Nephron (organoid): Measurements from ENCODE around the gene LIN28A.

ENCODE experiments used
- H3K27ac Mint-ChIP-seq, 3 experiments: 2 replicates each; pipeline ENCODE4 v1.8.0; 2020; ENCODE audit warnings: mixed read lengths in 3 of 3, mild to moderate bottlenecking in 2 of 3, moderate library complexity in 1 of 3
- H3K27me3 Mint-ChIP-seq: 2 replicates; pipeline ENCODE4 v1.8.0; 2021; ENCODE audit warnings: low read depth, mild to moderate bottlenecking, moderate library complexity, mixed read lengths
- H3K36me3 Mint-ChIP-seq: 2 replicates; pipeline ENCODE4 v1.8.0; 2020; ENCODE audit warnings: low read depth, mixed read lengths
- H3K4me1 Mint-ChIP-seq: 2 replicates; pipeline ENCODE4 v1.8.0; 2020; ENCODE audit warnings: mixed read lengths
- H3K4me3 Mint-ChIP-seq, 3 experiments: 2 replicates each; pipeline ENCODE4 v1.8.0; 2020; ENCODE audit warnings: mild to moderate bottlenecking in 3 of 3, mixed read lengths in 3 of 3, moderate library complexity in 2 of 3
- H3K9me3 Mint-ChIP-seq: 2 replicates; pipeline ENCODE4 v1.8.0; 2020; ENCODE audit warnings: mixed read lengths
- CTCF ChIP-seq, 3 experiments: fragments of 200-600 bp; sonication (generic); IDR thresholded peaks; one replicate each; pipeline ENCODE4 v1.5.0; 2021; ENCODE audit warnings: antibody characterized with exemption in 3 of 3; ENCODE audit not compliant: unreplicated experiment in 3 of 3

Gene LIN28A

GRCh38 chr1:26431979-26432695, 21.5 kb downstream of the LIN28A start, which contains the start of gene DHDDS:
Gene DHDDS, plus strand, starts transcription at chr1:26432321. Its CDS starts 625 bp downstream, at chr1:26432946.
- peaks cover 8% of the 10 kb centered on the region for H3K36me3 Mint-ChIP-seq
- H3K27me3 Mint-ChIP-seq, result peaks cover 4% of the 10 kb centered on the region
- no peaks in the 10 kb centered on the region for H3K9me3 Mint-ChIP-seq
- no peak for TF ChIP-seq CTCF (IDR thresholded peaks at IDR 0.05; ENCODE audit: unreplicated experiment in 3 of 3)
- H3K27ac Mint-ChIP-seq, result peak within 1 kb of the TSS; percentile 59 to 95 (median 94)
- peak within 1 kb of the TSS; percentile 96 to 97 (median 97) for H3K4me3 Mint-ChIP-seq
- H3K4me1 Mint-ChIP-seq, result peaks cover 8% of the 10 kb centered on the region

GRCh38 chr1:26432793-26433192, 22.2 kb downstream of the LIN28A start:
- Mint-ChIP-seq H3K27me3 (peaks cover 4% of the 10 kb centered on the region), H3K36me3 (peaks cover 8% of the 10 kb centered on the region), H3K27ac (peak overlapping the region; percentile 59 to 95 (median 94)), H3K4me1 (peaks cover 8% of the 10 kb centered on the region), H3K9me3 (no peaks in the 10 kb centered on the region), H3K4me3 (peak overlapping the region; percentile 96 to 97 (median 97))
- TF ChIP-seq CTCF (IDR thresholded peaks at IDR 0.05; ENCODE audit: unreplicated experiment in 3 of 3), result no peak

- Mint-ChIP-seq H3K4me1 (peaks cover 8% of the 10 kb centered on the region), H3K4me3 (peak overlapping the region in 2 of 3 experiments; percentile 0 to 39), H3K36me3 (peaks cover 17% of the 10 kb centered on the region), H3K9me3 (no peaks in the 10 kb centered on the region), H3K27ac (no peak overlapping the region), H3K27me3 (peaks cover 4% of the 10 kb centered on the region)
- no peak for TF ChIP-seq CTCF (IDR thresholded peaks at IDR 0.05; ENCODE audit: unreplicated experiment in 3 of 3)
Observed at GRCh38 chr1:26434161-26434752, 23.6 kb downstream of the LIN28A start.

GRCh38 chr1:26438041-26438440, 27.4 kb downstream of the LIN28A start:
- H3K36me3 Mint-ChIP-seq, result peaks cover 39% of the 10 kb centered on the region
- no peak overlapping the region for H3K4me3 Mint-ChIP-seq
- no peak overlapping the region for H3K27ac Mint-ChIP-seq
- H3K9me3 Mint-ChIP-seq, result no peaks in the 10 kb centered on the region
- no peaks in the 10 kb centered on the region for H3K27me3 Mint-ChIP-seq
- H3K4me1 Mint-ChIP-seq, result no peaks in the 10 kb centered on the region
- TF ChIP-seq CTCF (IDR thresholded peaks at IDR 0.05; ENCODE audit: unreplicated experiment in 3 of 3), result no peak

GRCh38 chr1:26440259-26440658, 29.6 kb downstream of the LIN28A start:
- Mint-ChIP-seq H3K9me3 (no peaks in the 10 kb centered on the region), H3K4me1 (no peaks in the 10 kb centered on the region), H3K27me3 (no peaks in the 10 kb centered on the region), H3K27ac (no peak overlapping the region), H3K4me3 (no peak overlapping the region), H3K36me3 (peaks cover 51% of the 10 kb centered on the region)
- no peak for TF ChIP-seq CTCF (IDR thresholded peaks at IDR 0.05; ENCODE audit: unreplicated experiment in 3 of 3)
